Esophagus squamous epithelium (tissue), 4 donors: ENCODE data around the gene MSANTD1.

Experiments used
- POLR2A ChIP-seq, 4 donors: fragments of 450-650 bp; IDR thresholded peaks; one replicate each; pipeline ENCODE4 v1.6.1; 2017; ENCODE audit warnings: antibody characterized with exemption in 4 of 4, mild to moderate bottlenecking in 4 of 4, moderate library complexity in 3 of 4
- TF ChIP-seq, protein P1 (sequence below), 6 experiments: fragments of 450-650 bp in 4 of 6; fragments of 200-600 bp in 2 of 6; sonication (generic) in 2 of 6; IDR thresholded peaks; one replicate each; pipeline ENCODE4 v1.5.1; 2016 to 2019; ENCODE audit warnings: antibody characterized with exemption in 6 of 6, mild to moderate bottlenecking in 4 of 6, moderate library complexity in 4 of 6

DNA sequence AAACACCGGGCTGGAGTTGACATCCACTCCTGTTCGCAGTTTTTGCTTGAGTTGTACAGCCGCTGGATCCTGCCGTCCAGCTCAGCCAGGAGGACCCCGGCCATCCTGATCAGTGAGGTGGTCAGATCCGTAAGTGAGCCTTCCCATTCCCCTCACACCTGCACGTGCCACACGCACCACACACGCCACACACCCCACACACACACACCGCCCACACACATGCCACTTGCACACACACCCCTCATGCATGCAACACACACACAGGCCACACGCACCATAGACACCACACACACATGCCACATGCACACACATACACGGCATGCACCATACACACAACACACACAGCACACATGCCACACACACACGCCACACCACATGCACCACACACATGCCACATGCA is 20.1 kb upstream of the MSANTD1 start:
- TF ChIP-seq, protein P1, sequence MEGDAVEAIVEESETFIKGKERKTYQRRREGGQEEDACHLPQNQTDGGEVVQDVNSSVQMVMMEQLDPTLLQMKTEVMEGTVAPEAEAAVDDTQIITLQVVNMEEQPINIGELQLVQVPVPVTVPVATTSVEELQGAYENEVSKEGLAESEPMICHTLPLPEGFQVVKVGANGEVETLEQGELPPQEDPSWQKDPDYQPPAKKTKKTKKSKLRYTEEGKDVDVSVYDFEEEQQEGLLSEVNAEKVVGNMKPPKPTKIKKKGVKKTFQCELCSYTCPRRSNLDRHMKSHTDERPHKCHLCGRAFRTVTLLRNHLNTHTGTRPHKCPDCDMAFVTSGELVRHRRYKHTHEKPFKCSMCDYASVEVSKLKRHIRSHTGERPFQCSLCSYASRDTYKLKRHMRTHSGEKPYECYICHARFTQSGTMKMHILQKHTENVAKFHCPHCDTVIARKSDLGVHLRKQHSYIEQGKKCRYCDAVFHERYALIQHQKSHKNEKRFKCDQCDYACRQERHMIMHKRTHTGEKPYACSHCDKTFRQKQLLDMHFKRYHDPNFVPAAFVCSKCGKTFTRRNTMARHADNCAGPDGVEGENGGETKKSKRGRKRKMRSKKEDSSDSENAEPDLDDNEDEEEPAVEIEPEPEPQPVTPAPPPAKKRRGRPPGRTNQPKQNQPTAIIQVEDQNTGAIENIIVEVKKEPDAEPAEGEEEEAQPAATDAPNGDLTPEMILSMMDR (IDR thresholded peaks at IDR 0.05), result no peak
- no peak for TF ChIP-seq POLR2A (IDR thresholded peaks at IDR 0.05)
